ENCODE measurements around the gene TIMP3. TPM values are rescaled to one million over a fixed set of nuclear protein-coding genes. Genes with fewer than 3 reads are reported as not detected.
A peak's percentile ranks its signal among the peaks of the same experiment; 100 is the strongest.

Gene TIMP3
- total RNA-seq, 4 donors from 2014 or later, result 566 to 898 (median 683) TPM

DNA sequence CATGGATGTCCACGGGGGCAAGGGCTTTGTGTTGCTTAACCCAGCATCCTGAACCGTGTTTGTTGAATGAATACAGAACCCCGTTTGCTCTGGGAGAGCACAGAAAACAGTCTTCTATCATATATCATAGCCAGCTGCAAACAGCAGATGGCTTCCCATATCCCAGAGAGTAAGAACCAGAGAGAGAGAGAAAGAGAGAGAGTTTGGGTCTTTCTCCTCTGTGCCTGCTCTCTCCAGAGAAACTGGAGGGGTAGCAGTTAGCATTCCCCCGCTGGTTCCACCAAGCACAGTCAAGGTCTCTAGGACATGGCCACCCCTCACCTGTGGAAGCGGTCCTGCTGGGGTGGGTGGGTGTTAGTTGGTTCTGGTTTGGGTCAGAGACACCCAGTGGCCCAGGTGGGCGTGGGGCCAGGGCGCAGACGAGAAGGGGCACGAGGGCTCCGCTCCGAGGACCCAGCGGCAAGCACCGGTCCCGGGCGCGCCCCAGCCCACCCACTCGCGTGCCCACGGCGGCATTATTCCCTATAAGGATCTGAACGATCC is 440 bp upstream of the TIMP3 start:
- whole genome bisulfite sequencing, result 12% methylated on average over 12 of the region's 21 CpGs
- Histone ChIP-seq H3K27me3 (no peaks in the 10 kb centered on the region), H3K27ac (replicated peaks in 1 of 4) (peak overlapping the region; percentile 86 to 95 (median 92)), H3K36me3 (peaks cover 0 to 31% (median 0%) of the 10 kb centered on the region in 4 donors), H3K9me3 (no peaks in the 10 kb centered on the region), H3K4me1 (peaks cover 36 to 58% (median 55%) of the 10 kb centered on the region in 4 donors), H3K4me3 (peak overlapping the region; percentile 96 to 99 (median 96))
- no peak for TF ChIP-seq POLR2AphosphoS5 (IDR thresholded peaks at IDR 0.05)
- no peak for TF ChIP-seq POLR2A (IDR thresholded peaks at IDR 0.05; ENCODE audit: low read depth)
- TF ChIP-seq, protein P1, sequence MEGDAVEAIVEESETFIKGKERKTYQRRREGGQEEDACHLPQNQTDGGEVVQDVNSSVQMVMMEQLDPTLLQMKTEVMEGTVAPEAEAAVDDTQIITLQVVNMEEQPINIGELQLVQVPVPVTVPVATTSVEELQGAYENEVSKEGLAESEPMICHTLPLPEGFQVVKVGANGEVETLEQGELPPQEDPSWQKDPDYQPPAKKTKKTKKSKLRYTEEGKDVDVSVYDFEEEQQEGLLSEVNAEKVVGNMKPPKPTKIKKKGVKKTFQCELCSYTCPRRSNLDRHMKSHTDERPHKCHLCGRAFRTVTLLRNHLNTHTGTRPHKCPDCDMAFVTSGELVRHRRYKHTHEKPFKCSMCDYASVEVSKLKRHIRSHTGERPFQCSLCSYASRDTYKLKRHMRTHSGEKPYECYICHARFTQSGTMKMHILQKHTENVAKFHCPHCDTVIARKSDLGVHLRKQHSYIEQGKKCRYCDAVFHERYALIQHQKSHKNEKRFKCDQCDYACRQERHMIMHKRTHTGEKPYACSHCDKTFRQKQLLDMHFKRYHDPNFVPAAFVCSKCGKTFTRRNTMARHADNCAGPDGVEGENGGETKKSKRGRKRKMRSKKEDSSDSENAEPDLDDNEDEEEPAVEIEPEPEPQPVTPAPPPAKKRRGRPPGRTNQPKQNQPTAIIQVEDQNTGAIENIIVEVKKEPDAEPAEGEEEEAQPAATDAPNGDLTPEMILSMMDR (IDR thresholded peaks at IDR 0.05), result peak in 1 of 3 experiments; percentile 14
- TF ChIP-seq EP300 (IDR thresholded peaks at IDR 0.05), result no peak
- intact Hi-C loops (cut with DNase I), result loop anchor here (2.0 to 5.0 kb wide), 2 partner anchors 46 to 184 kb away; no protein-coding TSS in a partner anchor
- no peak for DNase-seq (ENCODE audit: extremely low spot score)

DNA sequence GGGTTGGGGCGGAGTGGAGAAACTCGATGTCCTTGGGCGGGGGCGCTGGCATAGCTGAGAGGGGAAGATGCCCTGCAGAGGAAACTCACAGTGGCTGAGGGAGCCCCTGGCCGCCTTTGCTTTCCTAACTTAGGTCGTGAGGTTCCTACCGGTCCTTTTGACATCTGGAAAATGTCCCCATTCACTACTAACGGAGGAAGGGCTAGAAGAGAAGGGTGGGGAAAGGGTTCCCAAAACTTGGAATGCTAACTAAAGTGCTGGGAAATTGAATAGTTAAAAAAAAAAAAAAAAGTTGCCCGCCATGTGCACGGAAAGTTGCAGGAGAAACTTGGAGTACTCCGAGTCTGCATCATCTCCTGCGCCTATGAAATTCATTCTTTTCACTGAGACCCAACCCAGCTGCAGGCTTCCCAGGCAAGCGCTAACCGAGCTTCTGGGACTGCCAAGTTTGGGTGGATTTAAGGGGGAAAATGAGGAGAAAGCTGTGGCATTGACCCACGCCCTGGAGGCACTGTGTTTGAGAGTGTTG is 796 bp downstream of the TIMP3 start:
- DNase-seq (ENCODE audit: extremely low spot score), result no peak
- Histone ChIP-seq H3K27me3 (no peaks in the 10 kb centered on the region), H3K36me3 (peaks cover 0 to 31% (median 0%) of the 10 kb centered on the region in 4 donors), H3K4me3 (peak overlapping the region; percentile 96 to 99 (median 96)), H3K4me1 (peaks cover 34 to 56% (median 54%) of the 10 kb centered on the region in 4 donors), H3K9me3 (no peaks in the 10 kb centered on the region), H3K27ac (replicated peaks in 1 of 4) (peak overlapping the region; percentile 86 to 95 (median 92))
- intact Hi-C loops (cut with DNase I), result loop anchor here (5.0 kb wide), 1 partner anchor 45 kb away; no protein-coding TSS in a partner anchor
- 1% methylated on average over 15 of the region's 15 CpGs for WGBS
- TF ChIP-seq POLR2A (IDR thresholded peaks at IDR 0.05; ENCODE audit: low read depth) (no peak), POLR2AphosphoS5 (IDR thresholded peaks at IDR 0.05) (no peak)
- TF ChIP-seq, protein P1 (IDR thresholded peaks at IDR 0.05), result no peak

DNA sequence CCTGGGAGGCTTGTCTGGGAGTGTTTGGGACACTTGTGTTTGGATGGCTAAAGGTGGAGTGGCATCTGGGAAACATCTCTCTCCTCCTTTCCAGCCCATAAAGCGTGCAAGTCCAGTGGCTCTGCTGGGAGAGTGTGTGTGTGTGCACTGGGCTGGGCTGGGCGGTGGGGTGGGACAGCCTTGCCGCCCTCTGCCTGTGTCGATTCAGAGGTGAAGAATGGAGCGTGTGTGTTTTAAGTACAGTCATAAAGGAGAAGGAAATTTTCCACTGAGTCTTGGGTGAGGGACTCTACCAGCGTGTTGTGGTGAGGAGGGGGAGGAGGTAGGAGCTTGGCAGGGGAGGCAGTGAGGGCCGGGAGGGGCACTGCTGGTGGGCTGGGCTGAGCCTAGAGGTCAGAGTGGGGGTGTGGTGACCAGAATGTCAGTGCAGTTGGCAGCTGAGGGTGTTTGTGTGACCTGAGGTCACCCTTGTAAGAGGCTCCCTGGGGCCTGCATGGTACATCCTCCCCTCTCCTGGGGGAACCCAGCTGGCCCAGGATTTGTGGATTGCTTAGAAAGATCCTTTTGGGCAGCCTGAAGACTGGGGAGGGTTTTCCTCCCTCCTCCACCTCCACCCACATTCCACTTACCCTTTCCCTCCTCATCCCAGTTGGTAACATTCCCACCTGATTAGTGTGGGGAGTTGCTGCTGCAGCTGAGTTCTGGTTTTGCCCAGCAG is 1.7 kb downstream of the TIMP3 start:
- Histone ChIP-seq H3K27ac (replicated peaks in 1 of 4) (peak overlapping the region; percentile 86 to 95 (median 92)), H3K4me3 (peak overlapping the region; percentile 96 to 99 (median 96)), H3K27me3 (no peaks in the 10 kb centered on the region), H3K9me3 (no peaks in the 10 kb centered on the region), H3K36me3 (peaks cover 0 to 40% (median 3%) of the 10 kb centered on the region in 4 donors), H3K4me1 (peaks cover 42 to 63% (median 61%) of the 10 kb centered on the region in 4 donors)
- peak in 1 of 2 donors; percentile 64 for TF ChIP-seq POLR2AphosphoS5 (IDR thresholded peaks at IDR 0.05)
- no peak for TF ChIP-seq EP300 (IDR thresholded peaks at IDR 0.05)
- no peak for TF ChIP-seq POLR2A (IDR thresholded peaks at IDR 0.05; ENCODE audit: low read depth)
- TF ChIP-seq, protein P1 (IDR thresholded peaks at IDR 0.05), result no peak
- DNase-seq (ENCODE audit: extremely low spot score), result no peak
- intact Hi-C loops (cut with DNase I), result loop anchor here (5.0 kb wide), 1 partner anchor 44 kb away; no protein-coding TSS in a partner anchor
- 0% methylated on average over 7 of the region's 7 CpGs for WGBS

DNA sequence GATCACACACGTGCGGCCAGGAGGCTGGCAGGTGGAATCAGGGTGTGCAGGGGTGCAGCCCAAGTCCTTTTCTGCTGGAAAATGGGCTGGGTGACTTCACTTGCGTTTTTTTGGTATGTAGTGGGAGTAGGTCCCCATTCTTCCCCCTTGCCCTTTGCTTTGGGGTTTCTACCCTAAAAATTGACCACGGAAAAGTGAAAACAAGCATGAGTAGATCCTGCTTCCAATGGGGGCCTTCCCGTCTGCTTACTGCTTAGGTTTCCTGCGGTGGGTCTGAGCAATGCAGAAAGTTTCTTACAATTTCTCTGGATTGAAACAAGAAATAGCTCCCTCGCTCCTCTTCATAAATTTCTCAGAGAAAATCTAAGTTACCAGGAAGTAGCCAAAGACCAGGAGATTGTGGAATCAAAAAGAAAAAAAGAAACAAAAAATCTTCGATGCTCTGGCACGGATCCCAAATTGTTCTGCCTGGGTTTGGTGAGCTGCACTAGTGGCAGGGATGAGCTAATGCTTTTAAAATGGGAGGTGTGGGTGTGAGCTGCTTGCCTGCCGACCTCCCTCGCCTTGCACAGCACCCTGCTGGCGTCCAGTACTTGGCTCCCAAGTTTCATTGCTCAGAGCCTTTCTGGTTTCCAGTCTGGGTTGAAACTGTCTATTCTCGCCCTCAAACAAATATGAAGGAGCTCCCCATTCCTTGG is 2.4 kb downstream of the TIMP3 start:
- Histone ChIP-seq H3K4me1 (peaks cover 49 to 70% (median 69%) of the 10 kb centered on the region in 4 donors), H3K9me3 (no peaks in the 10 kb centered on the region), H3K36me3 (peaks cover 0 to 47% (median 6%) of the 10 kb centered on the region in 4 donors), H3K27ac (replicated peaks in 1 of 4) (peak overlapping the region; percentile 86 to 95 (median 92)), H3K27me3 (no peaks in the 10 kb centered on the region), H3K4me3 (peak overlapping the region; percentile 96 to 99 (median 96))
- 29% methylated on average over 13 of the region's 13 CpGs for WGBS
- DNase-seq (ENCODE audit: extremely low spot score), result no peak
- intact Hi-C loops (cut with DNase I), result loop anchor here (5.0 kb wide), 1 partner anchor 43 kb away; no protein-coding TSS in a partner anchor
- no peak for TF ChIP-seq POLR2AphosphoS5 (IDR thresholded peaks at IDR 0.05)
- no peak for TF ChIP-seq EP300 (IDR thresholded peaks at IDR 0.05)
- TF ChIP-seq POLR2A (IDR thresholded peaks at IDR 0.05; ENCODE audit: low read depth), result no peak
- TF ChIP-seq, protein P1 (IDR thresholded peaks at IDR 0.05), result peak in 1 of 3 experiments; percentile 17

All from esophagus muscularis mucosa (tissue), 4 donors.